ENCODE results near the gene PTPRU. TPM values are rescaled to one million over a fixed set of nuclear protein-coding genes. Genes with fewer than 3 reads are reported as not detected.

Gene PTPRU
- total and polyA plus RNA-seq, 2 experiments from 2014 or later: 8.0 to 105 TPM

DNA sequence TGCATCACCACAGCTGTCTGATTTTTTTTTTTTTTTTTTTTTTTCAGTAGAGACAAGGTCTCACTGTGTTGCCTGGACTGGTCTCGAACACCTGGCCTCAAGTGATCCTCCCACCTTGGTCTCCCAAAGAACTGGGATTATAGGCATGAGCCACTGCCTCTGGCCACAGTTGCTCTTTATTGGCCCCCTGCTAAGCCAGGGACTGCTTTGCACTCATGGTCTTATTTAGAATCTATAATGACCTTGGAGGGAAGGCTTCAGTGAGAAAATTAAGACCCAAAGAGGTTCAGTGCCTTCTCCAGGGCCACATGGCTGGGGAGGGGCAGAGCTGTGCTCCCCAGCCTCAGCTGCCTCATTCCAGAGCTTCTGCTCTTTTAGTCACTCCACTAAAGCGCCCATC lies 84.9 kb downstream of the PTPRU start (continued):
- TF ChIP-seq, protein P1, sequence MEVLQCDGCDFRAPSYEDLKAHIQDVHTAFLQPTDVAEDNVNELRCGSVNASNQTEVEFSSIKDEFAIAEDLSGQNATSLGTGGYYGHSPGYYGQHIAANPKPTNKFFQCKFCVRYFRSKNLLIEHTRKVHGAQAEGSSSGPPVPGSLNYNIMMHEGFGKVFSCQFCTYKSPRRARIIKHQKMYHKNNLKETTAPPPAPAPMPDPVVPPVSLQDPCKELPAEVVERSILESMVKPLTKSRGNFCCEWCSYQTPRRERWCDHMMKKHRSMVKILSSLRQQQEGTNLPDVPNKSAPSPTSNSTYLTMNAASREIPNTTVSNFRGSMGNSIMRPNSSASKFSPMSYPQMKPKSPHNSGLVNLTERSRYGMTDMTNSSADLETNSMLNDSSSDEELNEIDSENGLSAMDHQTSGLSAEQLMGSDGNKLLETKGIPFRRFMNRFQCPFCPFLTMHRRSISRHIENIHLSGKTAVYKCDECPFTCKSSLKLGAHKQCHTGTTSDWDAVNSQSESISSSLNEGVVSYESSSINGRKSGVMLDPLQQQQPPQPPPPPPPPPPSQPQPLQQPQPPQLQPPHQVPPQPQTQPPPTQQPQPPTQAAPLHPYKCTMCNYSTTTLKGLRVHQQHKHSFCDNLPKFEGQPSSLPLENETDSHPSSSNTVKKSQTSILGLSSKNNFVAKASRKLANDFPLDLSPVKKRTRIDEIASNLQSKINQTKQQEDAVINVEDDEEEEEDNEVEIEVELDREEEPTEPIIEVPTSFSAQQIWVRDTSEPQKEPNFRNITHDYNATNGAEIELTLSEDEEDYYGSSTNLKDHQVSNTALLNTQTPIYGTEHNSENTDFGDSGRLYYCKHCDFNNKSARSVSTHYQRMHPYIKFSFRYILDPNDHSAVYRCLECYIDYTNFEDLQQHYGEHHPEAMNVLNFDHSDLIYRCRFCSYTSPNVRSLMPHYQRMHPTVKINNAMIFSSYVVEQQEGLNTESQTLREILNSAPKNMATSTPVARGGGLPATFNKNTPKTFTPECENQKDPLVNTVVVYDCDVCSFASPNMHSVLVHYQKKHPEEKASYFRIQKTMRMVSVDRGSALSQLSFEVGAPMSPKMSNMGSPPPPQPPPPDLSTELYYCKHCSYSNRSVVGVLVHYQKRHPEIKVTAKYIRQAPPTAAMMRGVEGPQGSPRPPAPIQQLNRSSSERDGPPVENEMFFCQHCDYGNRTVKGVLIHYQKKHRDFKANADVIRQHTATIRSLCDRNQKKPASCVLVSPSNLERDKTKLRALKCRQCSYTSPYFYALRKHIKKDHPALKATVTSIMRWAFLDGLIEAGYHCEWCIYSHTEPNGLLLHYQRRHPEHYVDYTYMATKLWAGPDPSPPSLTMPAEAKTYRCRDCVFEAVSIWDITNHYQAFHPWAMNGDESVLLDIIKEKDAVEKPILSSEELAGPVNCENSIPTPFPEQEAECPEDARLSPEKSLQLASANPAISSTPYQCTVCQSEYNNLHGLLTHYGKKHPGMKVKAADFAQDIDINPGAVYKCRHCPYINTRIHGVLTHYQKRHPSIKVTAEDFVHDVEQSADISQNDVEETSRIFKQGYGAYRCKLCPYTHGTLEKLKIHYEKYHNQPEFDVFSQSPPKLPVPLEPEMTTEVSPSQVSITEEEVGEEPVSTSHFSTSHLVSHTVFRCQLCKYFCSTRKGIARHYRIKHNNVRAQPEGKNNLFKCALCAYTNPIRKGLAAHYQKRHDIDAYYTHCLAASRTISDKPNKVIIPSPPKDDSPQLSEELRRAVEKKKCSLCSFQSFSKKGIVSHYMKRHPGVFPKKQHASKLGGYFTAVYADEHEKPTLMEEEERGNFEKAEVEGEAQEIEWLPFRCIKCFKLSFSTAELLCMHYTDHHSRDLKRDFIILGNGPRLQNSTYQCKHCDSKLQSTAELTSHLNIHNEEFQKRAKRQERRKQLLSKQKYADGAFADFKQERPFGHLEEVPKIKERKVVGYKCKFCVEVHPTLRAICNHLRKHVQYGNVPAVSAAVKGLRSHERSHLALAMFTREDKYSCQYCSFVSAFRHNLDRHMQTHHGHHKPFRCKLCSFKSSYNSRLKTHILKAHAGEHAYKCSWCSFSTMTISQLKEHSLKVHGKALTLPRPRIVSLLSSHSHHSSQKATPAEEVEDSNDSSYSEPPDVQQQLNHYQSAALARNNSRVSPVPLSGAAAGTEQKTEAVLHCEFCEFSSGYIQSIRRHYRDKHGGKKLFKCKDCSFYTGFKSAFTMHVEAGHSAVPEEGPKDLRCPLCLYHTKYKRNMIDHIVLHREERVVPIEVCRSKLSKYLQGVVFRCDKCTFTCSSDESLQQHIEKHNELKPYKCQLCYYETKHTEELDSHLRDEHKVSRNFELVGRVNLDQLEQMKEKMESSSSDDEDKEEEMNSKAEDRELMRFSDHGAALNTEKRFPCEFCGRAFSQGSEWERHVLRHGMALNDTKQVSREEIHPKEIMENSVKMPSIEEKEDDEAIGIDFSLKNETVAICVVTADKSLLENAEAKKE (CRISPR knock-in tag; IDR thresholded peaks at IDR 0.05): no peak
- TF ChIP-seq NANOG (IDR thresholded peaks at IDR 0.05; ENCODE audit: borderline replicate concordance): no peak
- no peak for TF ChIP-seq ZNF331 (CRISPR knock-in tag; IDR thresholded peaks at IDR 0.05; ENCODE audit: low read depth)
- TF ChIP-seq POLR2AphosphoS5 (IDR thresholded peaks at IDR 0.05; ENCODE audit: low read depth): no peak
- TF ChIP-seq STAT1 (IDR thresholded peaks at IDR 0.05; ENCODE audit: unreplicated experiment): no peak
- no peak for TF ChIP-seq EZH2 (IDR thresholded peaks at IDR 0.05; ENCODE audit: low read depth, unreplicated experiment)
- TF ChIP-seq, protein P2, sequence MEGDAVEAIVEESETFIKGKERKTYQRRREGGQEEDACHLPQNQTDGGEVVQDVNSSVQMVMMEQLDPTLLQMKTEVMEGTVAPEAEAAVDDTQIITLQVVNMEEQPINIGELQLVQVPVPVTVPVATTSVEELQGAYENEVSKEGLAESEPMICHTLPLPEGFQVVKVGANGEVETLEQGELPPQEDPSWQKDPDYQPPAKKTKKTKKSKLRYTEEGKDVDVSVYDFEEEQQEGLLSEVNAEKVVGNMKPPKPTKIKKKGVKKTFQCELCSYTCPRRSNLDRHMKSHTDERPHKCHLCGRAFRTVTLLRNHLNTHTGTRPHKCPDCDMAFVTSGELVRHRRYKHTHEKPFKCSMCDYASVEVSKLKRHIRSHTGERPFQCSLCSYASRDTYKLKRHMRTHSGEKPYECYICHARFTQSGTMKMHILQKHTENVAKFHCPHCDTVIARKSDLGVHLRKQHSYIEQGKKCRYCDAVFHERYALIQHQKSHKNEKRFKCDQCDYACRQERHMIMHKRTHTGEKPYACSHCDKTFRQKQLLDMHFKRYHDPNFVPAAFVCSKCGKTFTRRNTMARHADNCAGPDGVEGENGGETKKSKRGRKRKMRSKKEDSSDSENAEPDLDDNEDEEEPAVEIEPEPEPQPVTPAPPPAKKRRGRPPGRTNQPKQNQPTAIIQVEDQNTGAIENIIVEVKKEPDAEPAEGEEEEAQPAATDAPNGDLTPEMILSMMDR (conservative IDR thresholded peaks at IDR 0.05; ENCODE audit: low read depth in 2 of 2): no peak
- TF ChIP-seq CREB1 (CRISPR knock-in tag; IDR thresholded peaks at IDR 0.05; ENCODE audit: low read depth): no peak
- TF ChIP-seq EZH2phosphoT487 (IDR thresholded peaks at IDR 0.05; ENCODE audit: unreplicated experiment): no peak
- TF ChIP-seq, protein P3, sequence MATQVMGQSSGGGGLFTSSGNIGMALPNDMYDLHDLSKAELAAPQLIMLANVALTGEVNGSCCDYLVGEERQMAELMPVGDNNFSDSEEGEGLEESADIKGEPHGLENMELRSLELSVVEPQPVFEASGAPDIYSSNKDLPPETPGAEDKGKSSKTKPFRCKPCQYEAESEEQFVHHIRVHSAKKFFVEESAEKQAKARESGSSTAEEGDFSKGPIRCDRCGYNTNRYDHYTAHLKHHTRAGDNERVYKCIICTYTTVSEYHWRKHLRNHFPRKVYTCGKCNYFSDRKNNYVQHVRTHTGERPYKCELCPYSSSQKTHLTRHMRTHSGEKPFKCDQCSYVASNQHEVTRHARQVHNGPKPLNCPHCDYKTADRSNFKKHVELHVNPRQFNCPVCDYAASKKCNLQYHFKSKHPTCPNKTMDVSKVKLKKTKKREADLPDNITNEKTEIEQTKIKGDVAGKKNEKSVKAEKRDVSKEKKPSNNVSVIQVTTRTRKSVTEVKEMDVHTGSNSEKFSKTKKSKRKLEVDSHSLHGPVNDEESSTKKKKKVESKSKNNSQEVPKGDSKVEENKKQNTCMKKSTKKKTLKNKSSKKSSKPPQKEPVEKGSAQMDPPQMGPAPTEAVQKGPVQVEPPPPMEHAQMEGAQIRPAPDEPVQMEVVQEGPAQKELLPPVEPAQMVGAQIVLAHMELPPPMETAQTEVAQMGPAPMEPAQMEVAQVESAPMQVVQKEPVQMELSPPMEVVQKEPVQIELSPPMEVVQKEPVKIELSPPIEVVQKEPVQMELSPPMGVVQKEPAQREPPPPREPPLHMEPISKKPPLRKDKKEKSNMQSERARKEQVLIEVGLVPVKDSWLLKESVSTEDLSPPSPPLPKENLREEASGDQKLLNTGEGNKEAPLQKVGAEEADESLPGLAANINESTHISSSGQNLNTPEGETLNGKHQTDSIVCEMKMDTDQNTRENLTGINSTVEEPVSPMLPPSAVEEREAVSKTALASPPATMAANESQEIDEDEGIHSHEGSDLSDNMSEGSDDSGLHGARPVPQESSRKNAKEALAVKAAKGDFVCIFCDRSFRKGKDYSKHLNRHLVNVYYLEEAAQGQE (IDR thresholded peaks at IDR 0.05; ENCODE audit: unreplicated experiment): no peak

Data from GM23338 (cell line).